Measurements from ENCODE around the gene FAF2. TPM values are rescaled to one million over a fixed set of nuclear protein-coding genes. Genes with fewer than 3 reads are reported as not detected.

The FAF2 gene
- total and polyA plus RNA-seq, 8 donors = 33.9 to 54.4 (median 50.8) TPM

GRCh38 chr5:176538989-176539384, 90.8 kb downstream of the FAF2 start:
- Histone ChIP-seq H3K27ac (peak overlapping the region in 1 of 2 donors; percentile 55), H3K9me3 (no peaks in the 10 kb centered on the region), H3K4me3 (no peak overlapping the region), H3K27me3 (no peaks in the 10 kb centered on the region), H3K4me1 (peaks cover 40 to 75% of the 10 kb centered on the region in 2 donors), H3K36me3 (no peaks in the 10 kb centered on the region)
- intact Hi-C loops (cut with DNase I) = no loop called here
- ATAC-seq (no peak), DNase-seq (no peak)
- no peak for TF ChIP-seq CTCF (IDR thresholded peaks at IDR 0.05)

- DNase-seq (no peak), ATAC-seq (no peak)
- Histone ChIP-seq H3K36me3 (no peaks in the 10 kb centered on the region), H3K4me3 (no peak overlapping the region), H3K4me1 (peaks cover 26 to 69% of the 10 kb centered on the region in 2 donors), H3K27ac (peak overlapping the region in 1 of 2 donors; percentile 55), H3K27me3 (no peaks in the 10 kb centered on the region), H3K9me3 (no peaks in the 10 kb centered on the region)
- intact Hi-C loops (cut with DNase I) = no loop called here
- TF ChIP-seq CTCF (IDR thresholded peaks at IDR 0.05) = no peak
Measured at GRCh38 chr5:176540476-176540899, 92.3 kb downstream of the FAF2 start.

- no peaks in the 10 kb centered on the region for H3K9me3 ChIP-seq
- no peaks in the 10 kb centered on the region for H3K27me3 ChIP-seq
- DNase-seq (no peak), ATAC-seq (no peak)
- intact Hi-C loops (cut with DNase I) = no loop called here
- TF ChIP-seq CTCF (IDR thresholded peaks at IDR 0.05) = no peak
- peak overlapping the region; percentile 58 to 94 for H3K27ac ChIP-seq
- H3K4me3 ChIP-seq = no peak overlapping the region
- H3K4me1 ChIP-seq = peaks cover 22 to 64% of the 10 kb centered on the region in 2 donors
- no peaks in the 10 kb centered on the region for H3K36me3 ChIP-seq
Measured at GRCh38 chr5:176540956-176541337, 92.8 kb downstream of the FAF2 start.

GRCh38 chr5:176541338-176542134, 93.4 kb downstream of the FAF2 start:
- no peak for TF ChIP-seq CTCF (IDR thresholded peaks at IDR 0.05)
- peak in 3 of 4 donors; percentile 66 to 93 (median 84) for DNase-seq
- Histone ChIP-seq H3K27me3 (no peaks in the 10 kb centered on the region), H3K4me3 (peak overlapping the region in 1 of 2 donors; percentile 73), H3K9me3 (no peaks in the 10 kb centered on the region), H3K36me3 (no peaks in the 10 kb centered on the region), H3K27ac (peak overlapping the region; percentile 58 to 94), H3K4me1 (peaks cover 21 to 61% of the 10 kb centered on the region in 2 donors)
- intact Hi-C loops (cut with DNase I) = no loop called here
- peak; percentile 7 for ATAC-seq

- H3K9me3 ChIP-seq = no peaks in the 10 kb centered on the region
- peaks cover 21 to 64% of the 10 kb centered on the region in 2 donors for H3K4me1 ChIP-seq
- ATAC-seq (no peak), DNase-seq (peak in 1 of 4 donors; percentile 87)
- H3K27me3 ChIP-seq = no peaks in the 10 kb centered on the region
- no peak for TF ChIP-seq CTCF (IDR thresholded peaks at IDR 0.05)
- H3K4me3 ChIP-seq = peak overlapping the region; percentile 49 to 73
- intact Hi-C loops (cut with DNase I) = no loop called here
- H3K36me3 ChIP-seq = no peaks in the 10 kb centered on the region
- peak overlapping the region; percentile 58 to 94 for H3K27ac ChIP-seq
Measured at GRCh38 chr5:176542135-176542595, 94.0 kb downstream of the FAF2 start.

All from left lung (tissue), 10 donors.